LNCaP clone FGC (cell line): ENCODE measurements around the gene DCPS.

Source experiments
- DNase-seq: peaks from one replicate; pipeline ENCODE4 v3.0.0-alpha.2; 2011; ENCODE audit warnings: low read depth
- H3K4me3 ChIP-seq: 2 replicates; pipeline ENCODE4 v1.5.1; 2011; ENCODE audit warnings: mild to moderate bottlenecking, low read depth, low read length, control low read depth
- CTCF ChIP-seq: IDR thresholded peaks from 2 replicates; pipeline ENCODE4 v1.5.1; 2012; ENCODE audit warnings: mild to moderate bottlenecking; ENCODE audit not compliant: control insufficient read depth, insufficient read depth; ENCODE audit errors: extremely low read depth

Gene DCPS

DNA sequence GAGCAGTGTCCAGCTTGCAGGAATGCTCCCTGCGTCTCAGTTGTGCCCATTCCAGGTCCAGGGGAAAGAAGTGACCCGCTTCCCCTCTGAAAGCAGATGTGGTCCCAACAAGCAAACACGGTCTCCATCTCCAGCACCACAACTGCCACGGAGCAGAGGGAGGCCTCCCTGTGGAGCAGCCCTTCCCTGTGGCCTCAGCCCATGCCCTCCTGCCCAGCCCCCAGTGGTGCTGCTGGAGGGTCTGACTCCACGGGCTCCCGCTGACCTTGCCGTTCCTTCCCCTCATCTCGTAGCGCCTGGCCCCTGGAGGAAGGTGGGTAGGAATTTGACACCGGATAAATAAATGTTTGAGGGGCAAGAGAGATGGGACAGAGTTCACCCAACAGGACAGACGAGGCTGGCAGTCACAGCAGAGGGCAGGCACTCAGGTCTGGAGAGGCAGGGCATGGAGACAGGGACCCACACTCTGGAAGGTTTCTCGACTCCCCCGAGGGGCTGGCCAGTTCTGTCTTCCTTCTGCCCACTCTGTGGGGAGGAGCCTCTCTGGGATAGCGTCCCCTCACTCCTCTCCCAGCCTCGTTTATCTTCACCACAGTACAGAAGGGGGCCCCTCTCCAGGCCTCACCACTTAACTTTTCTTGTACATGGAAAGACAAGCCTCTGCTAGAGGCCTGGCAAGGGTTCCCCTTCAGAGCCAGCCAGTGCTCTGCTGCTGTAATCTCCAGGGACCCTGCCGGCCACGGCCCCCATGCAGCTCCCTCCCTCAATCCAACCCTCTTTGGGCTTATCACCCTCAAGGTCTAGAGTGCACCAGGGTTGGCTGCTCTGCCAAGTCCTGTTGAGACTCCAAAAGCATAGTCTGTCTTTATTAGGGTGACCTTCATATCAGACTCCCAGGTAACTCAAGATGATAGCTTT lies 44.1 kb downstream of the DCPS start:
- H3K4me3 ChIP-seq, result no peak overlapping the region
- no peak for DNase-seq
- TF ChIP-seq CTCF, result no peak

- TF ChIP-seq CTCF, result no peak
These were observed 45.1 kb downstream of the DCPS start for GRCh38 chr11:126348806-126349582.

DNA sequence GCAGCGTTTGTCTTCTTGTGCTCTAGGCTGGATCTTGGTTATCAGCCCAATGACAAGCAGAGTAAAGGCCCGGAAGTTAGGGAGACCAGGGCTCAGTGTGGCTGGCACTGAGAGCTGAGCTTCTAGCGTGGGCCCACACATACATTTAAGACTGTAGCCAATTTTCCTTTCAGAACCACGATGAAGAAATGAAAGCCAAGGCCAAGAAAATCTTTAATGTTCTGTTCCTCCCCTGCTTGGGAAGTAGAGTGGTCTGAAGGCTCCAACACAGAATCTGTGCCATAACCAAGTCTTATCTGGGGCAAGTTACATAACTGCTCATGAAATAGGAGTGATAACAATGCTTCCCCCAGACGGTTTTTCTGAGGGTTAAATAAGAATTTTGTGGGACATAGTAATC lies 47.0 kb downstream of the DCPS start:
- no peak for TF ChIP-seq CTCF

More at GRCh38 chr11:126348806-126349582, 45.1 kb downstream of the DCPS start:
- no peak overlapping the region for H3K4me3 ChIP-seq
- no peak for DNase-seq

GRCh38 chr11:126352163-126352562 lies 48.3 kb downstream of the DCPS start:
- TF ChIP-seq CTCF, result no peak
- no peak overlapping the region for H3K4me3 ChIP-seq
- no peak for DNase-seq

More for the DNA sequence above, 47.0 kb downstream of the DCPS start:
- DNase-seq, result no peak
- no peak overlapping the region for H3K4me3 ChIP-seq

- DNase-seq, result no peak
- no peak overlapping the region for H3K4me3 ChIP-seq
- no peak for TF ChIP-seq CTCF
These were observed 49.3 kb downstream of the DCPS start for GRCh38 chr11:126352934-126353801.

GRCh38 chr11:126354631-126355323 lies 50.9 kb downstream of the DCPS start:
- peak overlapping the region; percentile 91 for H3K4me3 ChIP-seq
- DNase-seq, result no peak
- no peak for TF ChIP-seq CTCF
